HUES48 (cell line): Measurements from ENCODE around the gene DMKN.

ENCODE experiments used
- H3K27ac ChIP-seq: one replicate; pipeline ENCODE4 v1.7.0; 2013; ENCODE audit warnings: low read depth, low read length, inconsistent platforms
- H3K27me3 ChIP-seq: 2 replicates; pipeline ENCODE4 v1.6.1; 2013; ENCODE audit warnings: mild to moderate bottlenecking, low read length; ENCODE audit not compliant: control insufficient read depth, insufficient read depth
- H3K36me3 ChIP-seq: 2 replicates; pipeline ENCODE4 v1.6.1; 2013; ENCODE audit warnings: low read length; ENCODE audit not compliant: control insufficient read depth, insufficient read depth
- H3K4me1 ChIP-seq: 2 replicates; pipeline ENCODE4 v1.6.1; 2013; ENCODE audit warnings: mild to moderate bottlenecking, low read length; ENCODE audit not compliant: control insufficient read depth, insufficient read depth
- H3K4me3 ChIP-seq: 2 replicates; pipeline ENCODE4 v1.5.1; 2013; ENCODE audit warnings: mild to moderate bottlenecking, low read depth, low read length
- H3K9ac ChIP-seq: 2 replicates; pipeline ENCODE4 v1.6.1; 2013; ENCODE audit warnings: mild to moderate bottlenecking, low read depth, low read length, moderate library complexity
- H3K9me3 ChIP-seq: 2 replicates; pipeline ENCODE4 v1.6.1; 2013; ENCODE audit warnings: low read length; ENCODE audit not compliant: control insufficient read depth, insufficient read depth

DMKN gene

DNA sequence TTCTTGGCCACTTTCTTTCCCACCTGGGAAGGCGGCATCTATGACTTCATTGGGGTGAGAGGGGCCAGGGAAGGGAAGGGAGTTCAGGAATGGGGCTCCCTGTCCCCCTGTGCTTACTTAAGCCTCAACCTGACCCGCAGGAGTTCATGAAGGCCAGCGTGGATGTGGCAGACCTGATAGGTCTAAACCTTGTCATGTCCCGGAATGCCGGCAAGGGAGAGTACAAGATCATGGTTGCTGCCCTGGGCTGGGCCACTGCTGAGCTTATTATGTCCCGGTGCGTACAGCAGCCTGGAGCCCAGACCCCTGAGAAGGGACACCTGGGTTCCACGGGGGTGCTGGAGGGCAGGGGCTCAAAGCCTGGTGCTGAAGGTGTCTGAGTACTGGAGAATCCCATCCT lies 33.1 kb upstream of the DMKN start:
- Histone ChIP-seq H3K4me1 (peaks cover 13% of the 10 kb centered on the region; the same call in 1 of the 2 replicates), H3K9me3 (no peaks in the 10 kb centered on the region), H3K9ac (peak overlapping the region; percentile 88; the same call in 1 of the 2 replicates), H3K36me3 (peaks cover 59% of the 10 kb centered on the region), H3K27me3 (no peaks in the 10 kb centered on the region), H3K27ac (no peak overlapping the region), H3K4me3 (peak overlapping the region; percentile 78)

DNA sequence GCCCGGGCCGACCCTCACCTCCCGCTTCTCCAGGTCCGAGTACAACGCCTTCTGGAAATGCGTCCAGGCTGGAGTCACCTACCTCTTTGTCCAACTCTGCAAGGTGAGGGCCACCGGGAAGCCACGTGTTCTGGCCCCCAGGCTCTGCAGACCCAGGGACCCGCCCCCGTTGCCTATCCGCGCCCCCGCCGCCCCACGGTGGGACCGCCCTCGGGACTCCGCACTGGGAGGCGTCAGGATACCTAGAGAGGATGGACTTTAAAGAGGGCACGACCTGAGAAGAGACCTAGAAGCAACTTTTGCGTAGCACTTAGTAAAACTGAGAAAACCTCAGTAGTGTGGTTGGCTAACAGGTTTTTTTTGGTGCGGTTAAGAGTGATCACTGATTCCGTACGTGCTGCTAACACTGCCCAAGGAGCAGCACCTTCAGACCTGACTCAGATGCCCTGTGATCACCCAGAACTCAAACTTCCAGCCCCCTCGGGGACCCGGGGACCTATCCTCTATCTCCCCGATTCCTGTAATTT lies 32.5 kb upstream of the DMKN start:
- H3K36me3 ChIP-seq, result peaks cover 63% of the 10 kb centered on the region
- H3K9ac ChIP-seq, result peak overlapping the region; percentile 88
- H3K27me3 ChIP-seq, result no peaks in the 10 kb centered on the region
- H3K27ac ChIP-seq, result peak overlapping the region; percentile 75
- H3K4me1 ChIP-seq, result peaks cover 13% of the 10 kb centered on the region; the same call in 1 of the 2 replicates
- no peaks in the 10 kb centered on the region for H3K9me3 ChIP-seq
- H3K4me3 ChIP-seq, result peak overlapping the region; percentile 78

DNA sequence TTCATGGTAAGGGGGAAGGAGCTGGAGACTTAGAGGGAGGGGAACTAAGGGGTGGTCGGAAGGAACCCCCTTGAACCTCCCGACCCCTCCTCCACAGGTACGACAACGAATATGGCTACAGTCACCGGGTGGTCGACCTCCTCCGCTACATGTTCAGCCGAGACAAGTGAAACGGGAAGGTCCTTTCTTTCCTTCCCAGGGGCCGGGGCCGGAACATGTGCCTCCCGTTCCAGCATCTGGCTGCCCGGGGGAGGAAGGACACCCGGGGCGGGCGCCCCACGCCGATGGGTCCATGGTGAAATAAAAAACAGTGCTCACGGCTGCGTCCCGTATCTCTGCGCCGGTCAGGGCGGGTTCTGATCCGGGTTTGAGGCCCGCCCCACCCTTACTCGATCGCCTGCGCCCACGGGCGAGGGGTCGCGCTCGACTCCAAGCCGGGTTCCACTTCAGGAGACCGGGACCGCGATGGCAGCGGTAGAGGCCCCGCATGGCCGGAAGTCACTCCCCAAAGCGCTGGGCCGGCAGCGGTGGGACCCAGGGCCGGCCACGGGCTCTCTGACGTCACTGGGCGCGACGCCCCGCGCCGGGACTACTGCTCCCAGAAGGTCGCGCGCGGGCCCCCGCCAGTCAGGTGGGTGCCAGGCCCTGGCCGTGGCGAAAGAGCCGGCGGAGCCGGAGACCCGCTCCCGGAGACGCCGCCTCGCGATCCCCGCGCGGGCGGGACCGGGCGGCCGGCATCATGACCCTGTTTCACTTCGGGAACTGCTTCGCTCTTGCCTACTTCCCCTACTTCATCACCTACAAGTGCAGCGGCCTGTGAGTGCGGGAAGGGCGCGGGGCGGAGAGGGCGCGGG lies 31.8 kb upstream of the DMKN start, which contains the start of gene TMEM147:
TSS of gene TMEM147 (plus strand) at position 626 of the 854 bp plus-strand sequence. CDS start at position 740, 114 bp downstream.
- no peaks in the 10 kb centered on the region for H3K9me3 ChIP-seq
- peak within 1 kb of the TSS; percentile 78 for H3K4me3 ChIP-seq
- peaks cover 13% of the 10 kb centered on the region; the same call in 1 of the 2 replicates for H3K4me1 ChIP-seq
- no peaks in the 10 kb centered on the region for H3K27me3 ChIP-seq
- peak within 1 kb of the TSS; percentile 75 for H3K27ac ChIP-seq
- peaks cover 62% of the 10 kb centered on the region for H3K36me3 ChIP-seq
- H3K9ac ChIP-seq, result peak within 1 kb of the TSS; percentile 88

DNA sequence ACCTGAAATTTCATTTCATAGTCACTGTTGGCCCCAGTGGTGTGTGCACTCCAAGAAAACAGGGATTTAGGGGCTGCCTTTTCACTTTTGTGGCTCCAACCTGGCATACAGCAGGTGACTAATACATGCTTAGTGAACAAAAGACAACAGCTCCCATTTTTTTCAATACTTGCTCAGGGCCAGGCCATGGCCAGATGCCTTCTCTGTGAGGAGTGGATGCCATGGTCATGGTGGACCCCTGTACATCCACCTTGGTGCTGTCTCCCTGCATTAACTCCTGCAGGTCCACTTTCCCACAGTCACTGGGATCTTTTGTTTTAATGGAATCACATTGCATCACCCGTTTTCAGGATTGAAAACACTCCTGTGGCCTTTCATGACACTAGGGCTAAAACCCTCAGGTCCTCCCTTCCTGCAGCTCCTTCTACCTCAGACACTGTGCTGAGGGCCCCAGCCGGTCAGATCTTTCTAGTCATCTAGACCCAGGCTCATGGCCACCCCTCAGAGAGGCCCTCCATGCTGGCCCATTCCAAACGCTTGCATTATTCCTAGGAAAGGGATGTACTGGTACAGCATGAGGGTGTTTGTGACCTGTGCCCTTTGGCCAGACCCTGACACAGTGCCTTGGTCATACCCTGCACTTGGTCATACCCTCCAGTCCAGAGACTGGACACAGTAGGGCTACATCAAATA lies 30.8 kb upstream of the DMKN start:
- Histone ChIP-seq H3K27me3 (no peaks in the 10 kb centered on the region), H3K4me3 (peak overlapping the region; percentile 78), H3K36me3 (peaks cover 57% of the 10 kb centered on the region), H3K27ac (no peak overlapping the region), H3K9ac (peak overlapping the region; percentile 88; the same call in 1 of the 2 replicates), H3K9me3 (no peaks in the 10 kb centered on the region), H3K4me1 (peaks cover 13% of the 10 kb centered on the region; the same call in 1 of the 2 replicates)

DNA sequence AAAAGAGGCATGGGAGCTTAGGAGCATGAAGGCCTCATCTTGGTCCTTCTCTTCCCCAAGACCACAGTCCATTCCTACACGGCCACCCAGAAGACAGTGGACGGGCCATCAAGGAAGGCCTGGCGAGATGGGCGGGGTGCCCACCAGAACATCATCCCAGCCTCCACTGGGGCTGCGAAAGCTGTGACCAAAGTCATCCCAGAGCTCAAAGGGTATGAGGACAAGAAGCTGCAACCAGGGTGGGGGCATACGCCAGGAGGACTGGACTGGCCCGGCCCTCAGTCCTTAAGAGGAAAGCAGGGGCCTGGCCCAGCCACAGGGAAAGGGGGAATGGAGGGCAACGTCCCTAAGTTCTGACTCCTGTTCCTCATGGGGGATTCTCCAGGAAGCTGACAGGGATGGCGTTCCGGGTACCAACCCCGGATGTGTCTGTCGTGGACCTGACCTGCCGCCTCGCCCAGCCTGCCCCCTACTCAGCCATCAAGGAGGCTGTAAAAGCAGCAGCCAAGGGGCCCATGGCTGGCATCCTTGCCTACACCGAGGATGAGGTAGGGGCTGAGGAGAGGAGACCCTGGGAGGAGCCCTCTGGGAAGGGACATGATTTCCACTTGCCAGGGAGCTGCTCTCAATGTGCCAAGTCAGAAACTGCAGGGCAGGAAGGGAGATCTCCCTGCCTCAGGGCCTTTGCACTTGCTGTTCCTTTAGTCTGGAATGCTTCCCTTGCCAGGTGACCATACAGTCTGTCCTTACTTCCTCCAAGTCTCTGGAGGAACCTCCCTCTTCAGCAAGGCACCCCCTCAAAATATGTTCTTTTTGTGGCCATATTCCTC lies 30.0 kb upstream of the DMKN start:
- Histone ChIP-seq H3K36me3 (peaks cover 54% of the 10 kb centered on the region), H3K27ac (no peak overlapping the region), H3K9me3 (no peaks in the 10 kb centered on the region), H3K4me3 (no peak overlapping the region), H3K4me1 (peaks cover 13% of the 10 kb centered on the region; the same call in 1 of the 2 replicates), H3K9ac (no peak overlapping the region), H3K27me3 (no peaks in the 10 kb centered on the region)

DNA sequence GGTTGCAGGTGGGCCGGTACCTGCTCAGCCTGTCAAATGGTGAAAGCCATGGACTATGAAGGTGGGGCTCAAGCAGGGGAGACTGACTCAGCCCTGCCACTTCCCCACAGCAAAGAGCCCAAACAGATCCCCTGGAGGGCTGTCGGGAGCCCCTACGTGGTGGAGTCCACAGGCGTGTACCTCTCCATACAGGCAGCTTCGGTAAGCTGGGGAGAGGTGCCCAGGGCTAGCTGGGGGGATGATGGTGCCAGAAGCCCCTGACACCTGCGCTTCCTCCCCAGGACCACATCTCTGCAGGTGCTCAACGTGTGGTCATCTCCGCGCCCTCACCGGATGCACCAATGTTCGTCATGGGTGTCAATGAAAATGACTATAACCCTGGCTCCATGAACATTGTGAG lies 28.8 kb upstream of the DMKN start:
- no peak overlapping the region for H3K4me3 ChIP-seq
- peaks cover 43% of the 10 kb centered on the region for H3K36me3 ChIP-seq
- H3K27me3 ChIP-seq, result no peaks in the 10 kb centered on the region
- no peaks in the 10 kb centered on the region for H3K9me3 ChIP-seq
- H3K4me1 ChIP-seq, result peaks cover 13% of the 10 kb centered on the region; the same call in 1 of the 2 replicates
- no peak overlapping the region for H3K27ac ChIP-seq
- no peak overlapping the region for H3K9ac ChIP-seq

DNA sequence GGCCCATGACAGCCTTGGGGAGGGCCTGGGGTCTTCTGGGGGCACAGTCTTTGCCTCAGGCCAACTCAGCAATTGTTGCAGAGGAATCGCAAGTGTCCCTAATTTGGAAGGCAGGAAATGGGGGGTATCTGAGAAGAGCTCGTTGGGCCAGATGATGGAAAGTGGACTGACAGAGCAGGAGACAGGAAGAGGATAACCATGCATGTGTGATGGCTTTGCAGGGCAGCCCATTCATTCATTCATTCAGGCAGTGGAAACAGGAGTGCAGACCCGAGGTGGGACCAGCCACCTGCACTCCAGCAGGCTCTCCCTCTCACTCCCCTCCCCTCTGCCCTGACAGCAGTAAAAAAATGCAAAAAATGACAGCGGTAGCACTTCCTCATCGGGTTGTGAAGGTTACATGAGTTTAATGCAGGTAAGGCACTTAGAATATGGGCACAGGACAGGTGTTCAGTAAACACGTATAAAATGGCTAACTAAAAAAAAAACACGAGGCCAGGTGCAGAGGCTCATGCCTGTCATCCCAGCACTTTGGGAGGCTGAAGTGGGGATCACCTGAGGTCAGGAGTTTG lies 27.0 kb upstream of the DMKN start:
- Histone ChIP-seq H3K36me3 (peaks cover 34% of the 10 kb centered on the region), H3K4me1 (peaks cover 13% of the 10 kb centered on the region), H3K9ac (no peak overlapping the region), H3K27me3 (no peaks in the 10 kb centered on the region), H3K4me3 (no peak overlapping the region), H3K9me3 (no peaks in the 10 kb centered on the region), H3K27ac (no peak overlapping the region)

DNA sequence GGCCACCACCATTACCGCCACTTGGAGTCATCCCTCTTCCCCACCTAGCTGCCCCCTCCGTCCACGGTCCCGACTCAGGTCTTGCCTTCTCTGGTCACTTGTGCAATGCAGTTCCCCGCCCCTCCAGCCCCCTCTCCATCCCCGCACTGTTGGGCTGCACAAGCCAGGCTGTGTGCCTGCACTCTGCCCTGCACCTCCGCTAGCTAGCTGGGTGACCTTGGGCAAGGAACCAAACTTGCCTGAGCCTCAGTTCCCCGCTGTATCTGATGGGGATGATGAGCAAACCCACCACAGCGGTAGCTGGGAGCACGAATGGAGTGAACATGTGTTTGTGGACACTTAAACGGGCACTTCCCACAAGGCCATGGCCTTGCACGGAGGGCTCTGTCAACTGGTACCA lies 26.4 kb upstream of the DMKN start:
- peaks cover 34% of the 10 kb centered on the region for H3K36me3 ChIP-seq
- H3K27ac ChIP-seq, result no peak overlapping the region
- no peak overlapping the region for H3K4me3 ChIP-seq
- H3K27me3 ChIP-seq, result no peaks in the 10 kb centered on the region
- H3K9me3 ChIP-seq, result no peaks in the 10 kb centered on the region
- no peak overlapping the region for H3K9ac ChIP-seq
- H3K4me1 ChIP-seq, result peaks cover 13% of the 10 kb centered on the region

DNA sequence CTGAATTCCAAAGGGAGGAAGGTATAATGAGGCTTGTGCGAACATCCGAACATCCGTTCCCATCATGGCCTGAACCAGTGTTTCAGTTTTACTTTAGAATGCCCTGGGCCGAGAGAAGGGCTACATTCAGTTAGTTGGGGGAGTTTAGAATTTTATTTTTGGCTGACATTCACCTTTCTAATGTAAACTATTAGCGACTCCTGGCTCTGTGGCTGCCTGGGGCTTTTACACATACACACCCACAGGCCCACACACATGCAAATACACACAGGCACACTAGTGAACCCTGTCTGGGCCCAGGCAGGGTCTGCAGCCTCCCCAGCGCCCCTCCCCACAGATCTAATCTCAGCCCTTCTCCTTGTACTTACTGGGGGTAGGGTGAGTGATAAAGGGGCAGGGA lies 25.9 kb upstream of the DMKN start:
- H3K36me3 ChIP-seq, result peaks cover 34% of the 10 kb centered on the region
- no peak overlapping the region for H3K4me3 ChIP-seq

DNA sequence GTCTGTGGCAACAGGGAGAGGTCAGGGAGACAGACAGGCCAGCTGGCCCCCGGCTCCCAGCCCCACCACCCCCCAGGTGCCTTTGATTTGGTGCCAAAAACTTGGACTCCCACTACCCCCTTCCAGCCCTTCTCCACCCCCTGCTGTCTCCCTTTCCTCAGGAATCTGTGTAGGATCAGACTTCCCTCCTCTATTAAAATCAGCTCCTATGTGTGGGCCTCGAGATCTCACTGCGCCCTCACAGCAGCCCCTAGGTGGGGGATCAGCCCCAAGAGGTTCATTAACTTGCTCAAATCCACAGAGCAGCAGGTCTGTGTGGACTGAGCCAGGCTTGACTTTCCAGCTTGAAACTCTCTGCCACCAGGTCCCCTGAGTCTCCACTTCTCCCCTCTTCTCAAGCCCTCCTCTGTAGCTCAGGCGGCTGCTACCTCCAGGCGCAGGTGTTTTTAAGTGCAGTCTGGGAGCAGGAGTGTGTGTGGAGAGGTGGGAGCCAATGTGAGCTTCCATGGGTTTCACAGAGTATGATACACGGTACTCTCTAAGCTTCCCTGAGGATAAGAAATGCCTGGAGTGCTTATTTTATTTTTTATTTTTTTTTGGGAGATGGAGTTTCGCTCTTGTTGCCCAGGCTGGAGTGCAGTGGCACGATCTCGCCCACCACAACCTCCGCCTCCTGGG lies 21.5 kb upstream of the DMKN start:
- H3K27me3 ChIP-seq, result no peaks in the 10 kb centered on the region
- no peaks in the 10 kb centered on the region for H3K9me3 ChIP-seq
- no peaks in the 10 kb centered on the region for H3K36me3 ChIP-seq
- H3K9ac ChIP-seq, result no peak overlapping the region
- no peak overlapping the region for H3K4me3 ChIP-seq
- H3K4me1 ChIP-seq, result peaks cover 9% of the 10 kb centered on the region
- no peak overlapping the region for H3K27ac ChIP-seq

More for the DNA sequence above, 25.9 kb upstream of the DMKN start:
- Histone ChIP-seq H3K9me3 (no peaks in the 10 kb centered on the region), H3K27ac (peak overlapping the region; percentile 12), H3K27me3 (no peaks in the 10 kb centered on the region), H3K4me1 (peaks cover 10% of the 10 kb centered on the region), H3K9ac (no peak overlapping the region)
